HEK293 (cell line): ENCODE data around the gene ZNF684.
A peak's percentile ranks its signal among the peaks of the same experiment; 100 is the strongest.

Experiments used
- BCL11B ChIP-seq: fragments of 450-650 bp; formaldehyde crosslinking; IDR thresholded peaks from 2 replicates; pipeline ENCODE4 v1.5.1; 2016; ENCODE audit warnings: low read depth, missing biosample characterization, missing genetic modification characterization
- GLI2 ChIP-seq: fragments of 450-650 bp; formaldehyde crosslinking; IDR thresholded peaks from 2 replicates; pipeline ENCODE4; 2017; ENCODE audit warnings: missing biosample characterization, missing genetic modification characterization, low read depth, borderline replicate concordance
- GLIS1 ChIP-seq: fragments of 450-650 bp; formaldehyde crosslinking; IDR thresholded peaks from 2 replicates; pipeline ENCODE4 v1.5.1; 2016; ENCODE audit warnings: missing biosample characterization, missing genetic modification characterization
- KLF7 ChIP-seq: fragments of 450-650 bp; formaldehyde crosslinking; IDR thresholded peaks from 2 replicates; pipeline ENCODE4 v1.5.1; 2016; ENCODE audit warnings: missing biosample characterization, missing genetic modification characterization, borderline replicate concordance
- PBX3 ChIP-seq: sonication (generic); formaldehyde crosslinking; IDR thresholded peaks from 2 replicates; pipeline ENCODE4 v1.8.1; 2022; ENCODE audit warnings: mild to moderate bottlenecking, moderate library complexity, missing genetic modification reagents
- RBAK ChIP-seq: fragments of 450-650 bp; formaldehyde crosslinking; IDR thresholded peaks from 2 replicates; pipeline ENCODE4 v1.5.1; 2016; ENCODE audit warnings: missing biosample characterization, missing genetic modification characterization
- SCRT1 ChIP-seq: fragments of 450-650 bp; formaldehyde crosslinking; IDR thresholded peaks from 2 replicates; pipeline ENCODE4 v1.5.1; 2016; ENCODE audit warnings: missing biosample characterization, missing genetic modification characterization, borderline replicate concordance
- ZBTB20 ChIP-seq: fragments of 450-650 bp; formaldehyde crosslinking; IDR thresholded peaks from 2 replicates; pipeline ENCODE4 v1.5.1; 2016; ENCODE audit warnings: missing biosample characterization, missing genetic modification characterization
- ZFP3 ChIP-seq: fragments of 450-650 bp; formaldehyde crosslinking; IDR thresholded peaks from 2 replicates; pipeline ENCODE4 v1.5.1; 2016; ENCODE audit warnings: low read depth, missing biosample characterization, missing genetic modification characterization
- ZFP41 ChIP-seq: fragments of 450-650 bp; formaldehyde crosslinking; IDR thresholded peaks from 2 replicates; pipeline ENCODE4 v1.5.1; 2016; ENCODE audit warnings: missing biosample characterization, missing genetic modification characterization, borderline replicate concordance
- ZFP69B ChIP-seq: fragments of 450-650 bp; formaldehyde crosslinking; IDR thresholded peaks from 2 replicates; pipeline ENCODE4 v1.5.1; 2016; ENCODE audit warnings: missing biosample characterization, missing genetic modification characterization
- ZNF10 ChIP-seq: fragments of 450-650 bp; formaldehyde crosslinking; IDR thresholded peaks from 2 replicates; pipeline ENCODE4 v1.5.1; 2017; ENCODE audit warnings: missing biosample characterization, missing genetic modification characterization
- ZNF112 ChIP-seq: fragments of 450-650 bp; formaldehyde crosslinking; IDR thresholded peaks from 2 replicates; pipeline ENCODE4 v1.5.0; 2017; ENCODE audit warnings: missing biosample characterization, missing genetic modification characterization
- ZNF138 ChIP-seq: fragments of 450-650 bp; formaldehyde crosslinking; IDR thresholded peaks from 2 replicates; pipeline ENCODE4 v1.5.1; 2016; ENCODE audit warnings: missing biosample characterization, missing genetic modification characterization, borderline replicate concordance
- ZNF16 ChIP-seq: fragments of 450-650 bp; formaldehyde crosslinking; IDR thresholded peaks from 2 replicates; pipeline ENCODE4 v1.5.1; 2016; ENCODE audit warnings: low read depth, missing biosample characterization, missing genetic modification characterization
- ZNF175 ChIP-seq: fragments of 450-650 bp; formaldehyde crosslinking; IDR thresholded peaks from 2 replicates; pipeline ENCODE4 v1.5.1; 2016; ENCODE audit warnings: missing biosample characterization, missing genetic modification characterization
- ZNF18 ChIP-seq: fragments of 450-650 bp; formaldehyde crosslinking; IDR thresholded peaks from 2 replicates; pipeline ENCODE4 v1.5.1; 2016; ENCODE audit warnings: missing biosample characterization, missing genetic modification characterization
- ZNF214 ChIP-seq: fragments of 450-650 bp; formaldehyde crosslinking; IDR thresholded peaks from 2 replicates; pipeline ENCODE4 v1.5.1; 2017; ENCODE audit warnings: missing biosample characterization, mild to moderate bottlenecking, missing genetic modification characterization, borderline replicate concordance
- ZNF223 ChIP-seq: fragments of 450-650 bp; formaldehyde crosslinking; IDR thresholded peaks from 2 replicates; pipeline ENCODE4 v1.5.1; 2016; ENCODE audit warnings: missing biosample characterization, missing genetic modification characterization
- ZNF239 ChIP-seq: fragments of 450-650 bp; formaldehyde crosslinking; IDR thresholded peaks from 2 replicates; pipeline ENCODE4 v1.5.1; 2016; ENCODE audit warnings: missing biosample characterization, missing genetic modification characterization
- ZNF274 ChIP-seq, 2 experiments: fragments of 200-500 bp in 1 of 2; fragments of 450-650 bp in 1 of 2; sonication (Bioruptor generic) in 1 of 2; formaldehyde crosslinking in 1 of 2; IDR thresholded peaks; 2 replicates each; pipeline versions ENCODE4 v1.5.1 to v1.6.1; 2014 to 2016; ENCODE audit warnings: borderline replicate concordance in 1 of 2, inconsistent platforms in 1 of 2, low read length in 1 of 2, missing biosample characterization in 1 of 2, missing genetic modification characterization in 1 of 2
- ZNF302 ChIP-seq: fragments of 450-650 bp; formaldehyde crosslinking; IDR thresholded peaks from 2 replicates; pipeline ENCODE4 v1.5.1; 2016; ENCODE audit warnings: missing biosample characterization, missing genetic modification characterization, low read depth
- ZNF341 ChIP-seq: fragments of 450-650 bp; formaldehyde crosslinking; IDR thresholded peaks from 2 replicates; pipeline ENCODE4; 2016; ENCODE audit warnings: low read depth, missing biosample characterization, missing genetic modification characterization
- ZNF394 ChIP-seq: fragments of 450-650 bp; formaldehyde crosslinking; IDR thresholded peaks from 2 replicates; pipeline ENCODE4 v1.5.1; 2016; ENCODE audit warnings: missing biosample characterization, missing genetic modification characterization, mild to moderate bottlenecking, moderate library complexity, borderline replicate concordance
- ZNF404 ChIP-seq: fragments of 450-650 bp; formaldehyde crosslinking; IDR thresholded peaks from 2 replicates; pipeline ENCODE4 v1.5.1; 2017; ENCODE audit warnings: missing biosample characterization, missing genetic modification characterization
- ZNF416 ChIP-seq: fragments of 450-650 bp; formaldehyde crosslinking; IDR thresholded peaks from 2 replicates; pipeline ENCODE4 v1.5.1; 2016; ENCODE audit warnings: missing biosample characterization, missing genetic modification characterization
- ZNF473 ChIP-seq: fragments of 450-650 bp; formaldehyde crosslinking; IDR thresholded peaks from 2 replicates; pipeline ENCODE4 v1.5.1; 2017; ENCODE audit warnings: missing biosample characterization, missing genetic modification characterization
- ZNF510 ChIP-seq: fragments of 450-650 bp; formaldehyde crosslinking; IDR thresholded peaks from 2 replicates; pipeline ENCODE4 v1.5.1; 2018; ENCODE audit warnings: mild to moderate bottlenecking, missing genetic modification characterization, missing biosample characterization; ENCODE audit not compliant: insufficient replicate concordance
- ZNF561 ChIP-seq: fragments of 450-650 bp; IDR thresholded peaks from 2 replicates; pipeline ENCODE4 v1.5.1; 2018; ENCODE audit warnings: missing biosample characterization, missing genetic modification characterization, borderline replicate concordance
- ZNF571 ChIP-seq: fragments of 450-650 bp; formaldehyde crosslinking; IDR thresholded peaks from 2 replicates; pipeline ENCODE4 v1.5.0; 2017; ENCODE audit warnings: missing biosample characterization, missing genetic modification characterization
- ZNF585B ChIP-seq: fragments of 450-650 bp; formaldehyde crosslinking; IDR thresholded peaks from 2 replicates; pipeline ENCODE4 v1.5.1; 2016; ENCODE audit warnings: missing biosample characterization, missing genetic modification characterization
- ZNF768 ChIP-seq: fragments of 450-650 bp; formaldehyde crosslinking; IDR thresholded peaks from 2 replicates; pipeline ENCODE4 v1.5.1; 2018; ENCODE audit warnings: missing biosample characterization, mild to moderate bottlenecking, missing genetic modification characterization
- ZNF776 ChIP-seq: fragments of 450-650 bp; formaldehyde crosslinking; IDR thresholded peaks from 2 replicates; pipeline ENCODE4 v1.5.0; 2017; ENCODE audit warnings: missing biosample characterization, missing genetic modification characterization, borderline replicate concordance
- ZNF830 ChIP-seq: fragments of 450-650 bp; IDR thresholded peaks from 2 replicates; pipeline ENCODE4 v1.5.0; 2018; ENCODE audit warnings: missing biosample characterization, missing genetic modification characterization, low read depth, mild to moderate bottlenecking, moderate library complexity
- ZSCAN16 ChIP-seq: fragments of 450-650 bp; formaldehyde crosslinking; IDR thresholded peaks from 2 replicates; pipeline ENCODE4 v1.5.1; 2016; ENCODE audit warnings: missing biosample characterization, missing genetic modification characterization
- TF ChIP-seq, protein P1 (sequence below): IDR thresholded peaks from 2 replicates; pipeline ENCODE4 v1.6.1; 2011; ENCODE audit warnings: mild to moderate bottlenecking, low read depth, low read length, borderline replicate concordance

The ZNF684 gene

GRCh38 chr1:40531381-40532061 is at the start of gene ZNF684 (continued):
- TF ChIP-seq SCRT1 (no peak), ZNF768 (tag by site-specific recombination) (no peak), ZNF16 (tag by site-specific recombination) (no peak), ZNF776 (tag by site-specific recombination) (no peak), ZNF473 (tag by site-specific recombination) (no peak), ZFP41 (tag by site-specific recombination) (no peak), RBAK (no peak), BCL11B (tag by site-specific recombination) (no peak), ZFP69B (tag by site-specific recombination) (peak; percentile 39; the same call in 1 of the 2 replicates), ZNF561 (tag by site-specific recombination) (0 out of 2 replicates have a peak, but pooled peaks have one; percentile 15), ZNF416 (tag by site-specific recombination) (no peak), ZNF394 (tag by site-specific recombination) (peak; percentile 79; the same call in 1 of the 2 replicates), ZNF138 (tag by site-specific recombination) (no peak), GLIS1 (tag by site-specific recombination) (peak; percentile 52; the same call in 1 of the 2 replicates), ZSCAN16 (tag by site-specific recombination) (no peak), ZNF18 (no peak), ZNF239 (no peak), ZNF302 (no peak), ZNF404 (no peak), KLF7 (no peak), GLI2 (no peak), ZNF112 (tag by site-specific recombination) (no peak), ZNF585B (tag by site-specific recombination) (no peak), ZNF223 (no peak), ZBTB20 (tag by site-specific recombination) (peak; percentile 52; the same call in 1 of the 2 replicates), ZNF341 (tag by site-specific recombination) (peak; percentile 47; the same call in 1 of the 2 replicates), ZNF830 (tag by site-specific recombination) (no peak), ZNF175 (tag by site-specific recombination) (no peak), ZFP3 (tag by site-specific recombination) (no peak), ZNF510 (tag by site-specific recombination) (no peak), ZNF571 (no peak), ZNF214 (no peak), PBX3 (no peak), ZNF274 (IDR thresholded peaks at IDR 0.05; ENCODE audit: low read length) (no peak), ZNF274 (tag by site-specific recombination; IDR thresholded peaks at IDR 0.05; ENCODE audit: borderline replicate concordance) (no peak), ZNF10 (tag by site-specific recombination) (no peak)
- TF ChIP-seq, protein P1, sequence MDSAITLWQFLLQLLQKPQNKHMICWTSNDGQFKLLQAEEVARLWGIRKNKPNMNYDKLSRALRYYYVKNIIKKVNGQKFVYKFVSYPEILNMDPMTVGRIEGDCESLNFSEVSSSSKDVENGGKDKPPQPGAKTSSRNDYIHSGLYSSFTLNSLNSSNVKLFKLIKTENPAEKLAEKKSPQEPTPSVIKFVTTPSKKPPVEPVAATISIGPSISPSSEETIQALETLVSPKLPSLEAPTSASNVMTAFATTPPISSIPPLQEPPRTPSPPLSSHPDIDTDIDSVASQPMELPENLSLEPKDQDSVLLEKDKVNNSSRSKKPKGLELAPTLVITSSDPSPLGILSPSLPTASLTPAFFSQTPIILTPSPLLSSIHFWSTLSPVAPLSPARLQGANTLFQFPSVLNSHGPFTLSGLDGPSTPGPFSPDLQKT = no peak
